PFSK-1 (cell line): ENCODE results near the gene SEZ6.

Source experiments
- FOXP2 ChIP-seq: optimal IDR thresholded peaks from 2 replicates; pipeline ENCODE3; 2011; ENCODE audit warnings: borderline replicate concordance, control low read depth, inconsistent platforms; ENCODE audit not compliant: insufficient read depth; ENCODE audit errors: extremely low read length, extremely low read depth
- POLR2AphosphoS5 ChIP-seq: IDR thresholded peaks from 2 replicates; pipeline ENCODE4 v1.6.1; 2012; ENCODE audit warnings: low read depth, mild to moderate bottlenecking, control low read depth, low read length, moderate library complexity
- REST ChIP-seq, 2 experiments: IDR thresholded peaks; 2 replicates each; pipeline versions ENCODE4 v1.6.1 to v1.8.0; 2011 to 2012; ENCODE audit warnings: low read depth in 2 of 2, low read length in 2 of 2, control low read depth in 1 of 2, inconsistent platforms in 1 of 2, mild to moderate bottlenecking in 1 of 2, moderate library complexity in 1 of 2; ENCODE audit not compliant: insufficient read depth in 1 of 2
- TAF1 ChIP-seq: IDR thresholded peaks from 2 replicates; pipeline ENCODE4 v1.6.1; 2012; ENCODE audit warnings: low read length, control low read depth, borderline replicate concordance; ENCODE audit not compliant: insufficient read depth

- TF ChIP-seq REST (IDR thresholded peaks at IDR 0.05; ENCODE audit: insufficient read depth in 1 of 2, low read depth in 2 of 2, low read length in 2 of 2) (no peak), TAF1 (no peak), POLR2AphosphoS5 (no peak), FOXP2 (no peak)
These were observed 37.1 kb upstream of the SEZ6 start, which contains the start of gene PIPOX for GRCh38 chr17:29042679-29043538.
